Panc1 (cell line): ENCODE measurements around the gene POLG2. TPM values are rescaled to one million over a fixed set of nuclear protein-coding genes. Genes with fewer than 3 reads are reported as not detected.

Experiments
- ATAC-seq: fragments of 200-7000 bp; cut with Tn5 transposase; 2 replicates; pipeline ENCODE4 v1.9.1; 2020; ENCODE audit warnings: mild to moderate bottlenecking, moderate library complexity
- BruUV-seq: library from RNA; stranded (reverse); fragments of 400-500 nt; replicated peaks from 2 replicates; lab custom pipeline; 2021; lab: Mats Ljungman, UMichigan
- CTCF ChIA-PET: fragments of 300-600 bp; sonication (Branson Sonifier 250); formaldehyde crosslinking; loops from one replicate; lab custom pipeline; 2022; ENCODE audit warnings: antibody characterized with exemption; lab: Charles Lee
- POLR2A ChIA-PET: fragments of 300-600 bp; sonication (Branson Sonifier 250); formaldehyde crosslinking; loops from one replicate; lab custom pipeline; 2022; ENCODE audit warnings: antibody characterized with exemption; lab: Charles Lee
- DNase-seq: peaks from one replicate; pipeline ENCODE4 v3.0.0-alpha.2; 2010; ENCODE audit warnings: low read depth, low spot score
- H3K27ac ChIP-seq: 2 replicates; pipeline ENCODE4 v1.5.1; 2011; ENCODE audit warnings: mild to moderate bottlenecking, low read length, inconsistent platforms
- H3K27me3 ChIP-seq: fragments of 200-500 bp; sonication (Bioruptor generic); 2 replicates; pipeline ENCODE4 v1.6.0; 2014; ENCODE audit warnings: low read length, inconsistent platforms; ENCODE audit not compliant: control insufficient read depth, insufficient read depth
- H3K36me3 ChIP-seq: fragments of 200-500 bp; sonication (Bioruptor generic); 2 replicates; pipeline ENCODE4 v1.5.1; 2014; ENCODE audit warnings: inconsistent platforms, mild to moderate bottlenecking, low read length, moderate library complexity; ENCODE audit not compliant: control insufficient read depth, insufficient read depth
- H3K4me1 ChIP-seq: 2 replicates; pipeline ENCODE4 v1.5.1; 2011; ENCODE audit warnings: inconsistent platforms, mild to moderate bottlenecking, low read length, moderate library complexity; ENCODE audit not compliant: control insufficient read depth, insufficient read depth
- H3K4me3 ChIP-seq, 2 experiments: 2 replicates each; pipeline ENCODE4 v1.5.1; 2011 to 2012; ENCODE audit warnings: low read depth in 2 of 2, low read length in 2 of 2, mild to moderate bottlenecking in 2 of 2, inconsistent platforms in 1 of 2, moderate library complexity in 1 of 2
- H3K9me3 ChIP-seq: fragments of 200-500 bp; sonication (Bioruptor generic); 2 replicates; pipeline ENCODE4 v1.5.1; 2014; ENCODE audit warnings: low read depth, mild to moderate bottlenecking, inconsistent platforms, low read length, moderate library complexity; ENCODE audit not compliant: control insufficient read depth, insufficient read depth
- CTCF ChIP-seq: fragments of 450-650 bp; IDR thresholded peaks from 2 replicates; pipeline ENCODE4 v1.5.1; 2017; ENCODE audit warnings: mild to moderate bottlenecking
- POLR2AphosphoS5 ChIP-seq: IDR thresholded peaks from 2 replicates; pipeline ENCODE4 v1.6.1; 2012; ENCODE audit warnings: mild to moderate bottlenecking, low read depth, low read length, moderate library complexity
- REST ChIP-seq, 2 experiments: IDR thresholded peaks; 2 replicates each; pipeline ENCODE4 v1.6.1; 2011 to 2012; ENCODE audit warnings: low read depth in 2 of 2, control low read depth in 1 of 2, low read length in 1 of 2, mild to moderate bottlenecking in 1 of 2, moderate library complexity in 1 of 2; ENCODE audit not compliant: insufficient read depth in 1 of 2
- SIN3A ChIP-seq: IDR thresholded peaks from 2 replicates; pipeline ENCODE4 v1.6.1; 2012; ENCODE audit warnings: low read depth, mild to moderate bottlenecking, low read length, moderate library complexity, borderline replicate concordance; ENCODE audit not compliant: insufficient read depth
- TCF7L2 ChIP-seq: IDR thresholded peaks from 2 replicates; pipeline ENCODE4 v1.6.1; 2011; ENCODE audit warnings: mild to moderate bottlenecking, low read depth, low read length, inconsistent platforms
- in situ Hi-C: cut with HindIII; loops from 2 replicates; pipeline ENCODE4 v1.10.0; 2016; ENCODE audit warnings: low sequenced_read_pairs, low pct_unique_long_range_greater_than_20kb
- intact Hi-C: fragments of 100-400 bp; cut with micrococcal nuclease; formaldehyde crosslinking; loops from one replicate; pipeline ENCODE4 v1.10.0; 2022; ENCODE audit not compliant: unreplicated experiment
- total RNA-seq: library from RNA; stranded (reverse); gene quantifications from one replicate; pipeline ENCODE4 v1.2.1, GENCODE V29; 2021; ENCODE audit not compliant: unreplicated experiment

POLG2 gene
- total RNA-seq, 1 experiment from 2014 or later, result 19.6 TPM

DNA sequence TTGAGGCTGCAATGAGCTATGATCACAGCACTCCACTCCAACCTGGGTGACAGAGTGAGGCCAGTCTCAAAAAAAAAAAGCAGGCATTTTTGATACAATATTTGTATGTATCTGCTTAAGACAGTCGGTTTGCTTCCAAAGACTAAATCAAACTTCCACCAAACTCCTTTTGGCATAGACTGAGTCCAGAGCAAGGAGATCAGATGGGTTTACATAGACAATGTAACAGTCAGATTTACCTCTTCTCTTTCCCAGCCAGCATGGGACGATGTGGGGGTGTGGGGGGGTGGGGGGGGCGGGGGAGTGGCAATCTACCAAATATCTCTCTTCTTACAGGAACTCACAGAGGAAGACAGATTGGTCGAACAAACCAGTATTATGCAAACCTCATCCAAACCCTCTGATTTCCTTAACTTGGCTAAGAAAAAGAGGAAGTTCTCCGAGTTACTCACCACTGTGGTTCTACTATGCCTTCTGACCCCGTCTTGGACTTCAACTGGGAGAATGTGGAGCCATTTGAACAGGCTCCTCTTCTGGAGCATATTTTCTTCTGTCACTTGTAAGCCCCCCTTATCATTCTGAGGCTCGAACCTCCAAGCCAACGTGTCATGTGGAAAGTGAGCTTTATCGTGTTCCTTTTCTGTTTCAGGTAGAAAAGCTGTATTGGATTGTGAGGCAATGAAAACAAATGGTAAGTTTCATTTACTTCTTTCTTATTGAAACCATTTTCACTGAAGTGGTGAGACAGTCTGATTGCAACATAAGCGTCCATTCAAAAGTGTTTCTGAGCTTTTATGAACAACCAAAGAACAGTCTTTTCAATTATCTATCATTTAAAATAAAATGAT is 48.0 kb downstream of the POLG2 start, which contains the start of gene MILR1:
MILR1 (plus strand) TSS at position 451 of the 848 bp plus-strand sequence; CDS start at position 505, 54 bp downstream.
- CTCF ChIA-PET, result no interaction called here
- no TSS peak for BruUV-seq
- TF ChIP-seq SIN3A, result no peak
- no peak for TF ChIP-seq POLR2AphosphoS5
- no peak for TF ChIP-seq REST (IDR thresholded peaks at IDR 0.05; ENCODE audit: insufficient read depth in 1 of 2, low read depth in 2 of 2, low read length in 1 of 2)
- TF ChIP-seq CTCF, result no peak
- TF ChIP-seq TCF7L2, result no peak
- ATAC-seq (no peak), DNase-seq (no peak)
- H3K4me3 ChIP-seq, result no peak within 1 kb of the TSS
- H3K27me3 ChIP-seq, result no peaks in the 10 kb centered on the region
- intact Hi-C loops (no loop called here), in situ Hi-C loops (no loop called here)
- no peaks in the 10 kb centered on the region for H3K36me3 ChIP-seq
- H3K9me3 ChIP-seq, result no peaks in the 10 kb centered on the region
- POLR2A ChIA-PET, result interaction anchor here (0.7 kb wide), 1 partner anchor 101 kb away, joined by 5 read pairs; no protein-coding TSS in a partner anchor
- no peak within 1 kb of the TSS for H3K27ac ChIP-seq
- H3K4me1 ChIP-seq, result no peaks in the 10 kb centered on the region

DNA sequence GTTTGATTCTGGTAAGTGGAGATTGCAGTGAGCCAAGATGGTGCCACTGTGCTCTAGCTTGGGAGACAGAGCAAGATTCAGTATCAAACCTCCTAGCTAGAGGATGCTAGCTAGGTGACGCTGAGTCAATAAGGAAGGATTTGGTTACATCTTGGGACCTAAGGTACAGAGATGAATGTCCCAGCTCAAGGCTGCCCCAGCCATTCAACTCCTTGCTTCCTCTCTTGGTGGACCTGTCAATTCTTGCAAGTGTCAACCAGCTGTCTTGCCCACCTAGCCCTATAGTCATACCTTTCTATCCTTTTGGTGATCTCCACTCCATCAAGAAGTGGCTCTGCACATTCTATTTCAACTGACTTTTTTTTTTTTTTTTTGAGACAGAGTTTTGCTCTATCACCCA is 49.3 kb downstream of the POLG2 start:
- Histone ChIP-seq H3K4me3 (no peak overlapping the region), H3K4me1 (no peaks in the 10 kb centered on the region), H3K27ac (no peak overlapping the region), H3K27me3 (no peaks in the 10 kb centered on the region), H3K36me3 (no peaks in the 10 kb centered on the region), H3K9me3 (no peaks in the 10 kb centered on the region)
- CTCF ChIA-PET, result no interaction called here
- POLR2A ChIA-PET, result no interaction called here
- no peak for DNase-seq
- BruUV-seq, result no TSS peak
- intact Hi-C loops, result no loop called here
- no peak for ATAC-seq
- no peak for TF ChIP-seq SIN3A
- in situ Hi-C loops, result no loop called here
